Lower leg skin (tissue), 3 donors: Measurements from ENCODE around the gene KRI1.

ENCODE experiments used
- CTCF ChIP-seq, 3 donors: fragments of 450-650 bp; IDR thresholded peaks; one replicate each; pipeline ENCODE4 v1.5.1; 2016; ENCODE audit warnings: antibody characterized with exemption in 3 of 3, mild to moderate bottlenecking in 3 of 3, moderate library complexity in 2 of 3
- POLR2A ChIP-seq, 2 donors: fragments of 450-650 bp; IDR thresholded peaks; one replicate each; pipeline ENCODE4 v1.6.1; 2016 to 2017; ENCODE audit warnings: antibody characterized with exemption in 2 of 2, mild to moderate bottlenecking in 1 of 2, moderate library complexity in 1 of 2

- no peak for TF ChIP-seq POLR2A (IDR thresholded peaks at IDR 0.05)
- TF ChIP-seq CTCF (IDR thresholded peaks at IDR 0.05), result no peak
These were observed 44.2 kb downstream of the KRI1 start for GRCh38 chr19:10521461-10522171.
